Activated T-cell treated with anti-CD3 and anti-CD28 coated beads, Interleukin-2, amount 50 U/mL, for 4 hours (primary cell): ENCODE data around the gene SNTB2. TPM values are rescaled to one million over a fixed set of nuclear protein-coding genes. Genes with fewer than 3 reads are reported as not detected.
A peak's percentile ranks its signal among the peaks of the same experiment; 100 is the strongest.

Experiments used
- ATAC-seq, 2 donors: fragments of 200-7000 bp; cut with Tn5 transposase; one replicate each; pipeline ENCODE4 v1.10.0; 2021
- DNase-seq: peaks from one replicate; pipeline ENCODE4 v3.0.0-alpha.2; 2020
- H3K27me3 Mint-ChIP-seq: one replicate; pipeline ENCODE4 v1.8.0; 2021; ENCODE audit warnings: low read depth, mixed read lengths
- H3K36me3 Mint-ChIP-seq: one replicate; pipeline ENCODE4 v1.8.0; 2022; ENCODE audit warnings: mixed read lengths; ENCODE audit not compliant: insufficient read depth
- H3K4me1 Mint-ChIP-seq: one replicate; pipeline ENCODE4 v1.8.0; 2021; ENCODE audit warnings: low read depth, mixed read lengths
- H3K4me3 Mint-ChIP-seq: one replicate; pipeline ENCODE4 v1.8.0; 2021; ENCODE audit warnings: mild to moderate bottlenecking, moderate library complexity, mixed read lengths
- H3K9me3 Mint-ChIP-seq: one replicate; pipeline ENCODE4 v1.8.0; 2021; ENCODE audit warnings: mixed read lengths
- total RNA-seq, 3 donors: library from RNA; stranded (reverse); gene quantifications; one replicate each; pipeline ENCODE4 v1.2.1, GENCODE V29; 2021

The SNTB2 gene
- total RNA-seq, 3 donors from 2014 or later: 11.7 to 15.5 (median 13.1) TPM

DNA sequence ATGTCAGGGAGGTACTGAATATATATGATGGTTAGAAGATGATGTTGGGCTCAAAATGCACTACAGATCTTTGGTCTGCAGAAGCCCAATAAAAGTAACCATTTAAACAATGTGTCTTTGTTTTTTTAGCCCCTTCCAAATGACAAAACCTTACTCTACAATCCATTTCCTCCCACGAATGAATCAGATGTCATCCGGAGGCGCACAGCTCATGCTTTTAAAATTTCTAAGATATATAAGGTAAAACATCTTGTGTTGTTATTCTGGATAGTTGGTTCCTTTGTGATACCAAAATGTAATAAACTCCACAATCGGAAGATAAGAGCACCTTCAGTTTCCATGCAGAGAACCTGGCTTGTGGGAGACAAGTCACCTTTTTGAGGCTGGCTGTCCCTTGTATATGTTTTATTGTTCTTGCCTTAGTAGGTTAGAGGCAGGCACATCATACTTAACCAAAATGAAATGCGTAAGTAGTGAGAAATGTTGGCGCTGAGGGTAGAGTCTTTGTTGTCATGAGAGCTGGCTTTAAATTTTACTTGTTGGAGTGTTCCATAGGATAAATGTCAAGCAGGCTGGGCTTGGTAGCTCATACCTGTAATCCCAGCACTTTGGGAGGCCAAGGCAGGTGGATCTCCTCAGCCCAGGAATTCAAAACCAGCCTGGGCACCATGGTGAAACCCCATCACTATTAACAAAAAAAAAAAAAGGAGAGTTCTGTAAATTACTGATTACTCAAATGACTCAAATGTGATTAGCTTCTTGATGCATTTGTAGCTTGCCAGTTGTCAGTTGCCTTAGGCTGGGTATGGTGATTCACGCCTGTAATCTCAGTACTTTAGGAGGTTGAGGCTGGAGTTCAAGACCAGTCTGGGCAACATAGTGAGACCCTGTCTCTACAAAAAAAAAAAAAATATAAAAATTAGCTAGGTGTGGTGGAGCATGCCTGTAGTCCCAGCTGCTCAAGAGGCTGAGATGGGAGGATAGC is 19.7 kb upstream of the SNTB2 start:
- H3K4me1 Mint-ChIP-seq: peaks cover 50% of the 10 kb centered on the region
- peaks cover 52% of the 10 kb centered on the region for H3K36me3 Mint-ChIP-seq
- DNase-seq (no peak), ATAC-seq (no peak)
- no peaks in the 10 kb centered on the region for H3K27me3 Mint-ChIP-seq
- H3K4me3 Mint-ChIP-seq: peak overlapping the region; percentile 73
- no peaks in the 10 kb centered on the region for H3K9me3 Mint-ChIP-seq

- H3K4me1 Mint-ChIP-seq: peaks cover 50% of the 10 kb centered on the region
- no peaks in the 10 kb centered on the region for H3K9me3 Mint-ChIP-seq
- no peaks in the 10 kb centered on the region for H3K27me3 Mint-ChIP-seq
- H3K36me3 Mint-ChIP-seq: peaks cover 42% of the 10 kb centered on the region
- H3K4me3 Mint-ChIP-seq: no peak overlapping the region
- DNase-seq (no peak), ATAC-seq (no peak)
These were observed 17.9 kb upstream of the SNTB2 start for GRCh38 chr16:69169051-69169450.

GRCh38 chr16:69169607-69170352 is 17.2 kb upstream of the SNTB2 start:
- H3K27me3 Mint-ChIP-seq: no peaks in the 10 kb centered on the region
- H3K4me3 Mint-ChIP-seq: no peak overlapping the region
- H3K4me1 Mint-ChIP-seq: peaks cover 46% of the 10 kb centered on the region
- ATAC-seq (no peak), DNase-seq (no peak)
- no peaks in the 10 kb centered on the region for H3K9me3 Mint-ChIP-seq
- H3K36me3 Mint-ChIP-seq: peaks cover 39% of the 10 kb centered on the region

DNA sequence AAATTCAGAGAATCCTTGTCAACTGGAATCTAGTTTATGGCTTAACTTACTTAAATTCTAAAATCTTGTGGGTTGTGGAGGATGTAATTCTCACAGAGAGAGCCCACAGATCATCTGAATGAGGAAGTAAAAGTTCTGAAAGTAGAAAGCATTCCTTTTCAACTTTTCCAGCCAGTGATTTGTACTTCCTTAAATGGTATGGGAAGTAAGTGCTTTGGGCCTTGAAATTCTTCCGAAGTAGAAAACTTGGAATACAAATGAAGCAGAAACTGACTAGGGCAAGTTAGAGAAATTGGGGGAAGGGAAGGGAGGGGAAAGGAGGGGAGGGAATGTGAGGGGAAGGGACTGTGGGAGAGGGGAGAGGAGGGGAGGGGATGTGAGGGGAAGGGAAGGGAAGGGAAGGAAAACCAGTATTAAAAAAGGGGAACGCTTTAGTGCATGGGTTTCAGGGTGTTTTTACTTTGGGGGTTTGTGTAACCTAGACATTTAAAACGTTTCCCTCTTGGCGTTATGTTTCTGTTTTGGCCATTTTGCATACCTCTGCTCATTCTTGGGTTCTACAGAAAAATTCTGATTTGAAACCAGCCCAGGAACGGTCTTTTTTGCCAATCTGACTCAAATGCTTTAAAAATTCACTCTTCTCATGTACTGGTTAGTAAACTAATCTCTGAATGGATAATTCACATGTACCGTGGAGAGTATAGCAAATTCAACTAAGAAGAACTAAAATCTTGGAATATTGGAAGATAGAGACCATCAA is 15.5 kb upstream of the SNTB2 start:
- ATAC-seq: no peak
- peaks cover 29% of the 10 kb centered on the region for H3K4me1 Mint-ChIP-seq
- no peaks in the 10 kb centered on the region for H3K27me3 Mint-ChIP-seq
- no peaks in the 10 kb centered on the region for H3K9me3 Mint-ChIP-seq
- peaks cover 27% of the 10 kb centered on the region for H3K36me3 Mint-ChIP-seq
- H3K4me3 Mint-ChIP-seq: no peak overlapping the region
- no peak for DNase-seq

- peaks cover 5% of the 10 kb centered on the region for H3K36me3 Mint-ChIP-seq
- H3K4me3 Mint-ChIP-seq: no peak overlapping the region
- no peak for DNase-seq
- H3K9me3 Mint-ChIP-seq: no peaks in the 10 kb centered on the region
- no peak for ATAC-seq
- H3K27me3 Mint-ChIP-seq: no peaks in the 10 kb centered on the region
- H3K4me1 Mint-ChIP-seq: peaks cover 14% of the 10 kb centered on the region
These were observed 10.7 kb upstream of the SNTB2 start for GRCh38 chr16:69176033-69176800.

- Mint-ChIP-seq H3K4me3 (no peak overlapping the region), H3K4me1 (peaks cover 6% of the 10 kb centered on the region), H3K27me3 (no peaks in the 10 kb centered on the region), H3K9me3 (no peaks in the 10 kb centered on the region), H3K36me3 (no peaks in the 10 kb centered on the region)
- DNase-seq: no peak
- no peak for ATAC-seq
These were observed 7.5 kb upstream of the SNTB2 start for GRCh38 chr16:69179328-69180010.

DNA sequence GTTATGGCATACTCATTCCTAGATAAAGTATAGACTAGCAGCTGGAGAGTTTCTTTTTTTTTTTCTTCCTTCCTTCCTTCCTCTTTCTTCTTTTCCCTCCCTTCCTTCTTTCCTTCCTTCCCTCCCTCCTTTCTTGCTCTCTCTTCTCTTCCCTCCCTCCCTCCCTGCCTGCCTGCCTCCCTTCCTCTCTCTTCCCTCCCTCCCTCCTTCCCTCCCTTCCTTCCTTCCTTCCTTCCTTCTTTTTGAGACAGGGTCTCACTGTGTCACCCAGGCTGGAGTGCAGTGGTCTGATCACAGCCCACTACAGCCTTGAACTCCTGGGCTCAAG is 7.0 kb upstream of the SNTB2 start:
- no peak for ATAC-seq
- no peak for DNase-seq
- Mint-ChIP-seq H3K27me3 (no peaks in the 10 kb centered on the region), H3K4me3 (no peak overlapping the region), H3K36me3 (no peaks in the 10 kb centered on the region), H3K9me3 (no peaks in the 10 kb centered on the region), H3K4me1 (peaks cover 10% of the 10 kb centered on the region)

DNA sequence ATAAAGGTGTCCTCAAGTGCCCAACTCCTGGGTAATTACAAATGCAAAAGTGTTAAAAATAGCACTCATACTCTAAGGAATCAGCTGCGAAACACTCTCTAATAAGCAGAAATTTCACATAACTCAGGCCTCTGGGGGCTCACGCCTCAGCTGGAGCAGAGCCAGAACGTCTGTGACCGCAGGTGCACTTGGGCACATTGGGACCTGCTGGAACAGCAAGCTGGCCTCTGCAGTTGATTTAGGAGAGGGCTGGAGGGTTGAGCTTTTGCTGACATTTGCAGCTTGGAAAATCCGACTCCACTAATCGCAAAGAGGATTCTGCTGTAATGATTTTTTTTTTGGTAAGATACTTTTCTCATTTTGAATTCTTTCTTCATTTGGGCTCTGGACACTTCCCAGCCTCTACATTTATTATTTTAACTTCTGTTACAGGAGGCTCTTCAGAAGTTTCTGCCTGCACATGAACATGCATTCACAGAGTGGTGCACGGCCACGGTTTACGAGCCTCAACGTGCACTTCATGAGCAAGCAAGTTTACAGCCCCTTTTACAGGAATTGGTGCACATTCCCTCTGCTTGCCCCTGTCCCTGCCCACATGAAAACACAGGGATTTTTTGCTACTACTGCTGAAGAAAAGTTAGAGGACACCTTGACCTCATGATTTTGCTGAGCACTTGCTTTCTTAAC is 4.1 kb upstream of the SNTB2 start:
- Mint-ChIP-seq H3K27me3 (no peaks in the 10 kb centered on the region), H3K4me1 (peaks cover 25% of the 10 kb centered on the region), H3K9me3 (no peaks in the 10 kb centered on the region), H3K36me3 (no peaks in the 10 kb centered on the region), H3K4me3 (no peak overlapping the region)
- ATAC-seq (no peak), DNase-seq (no peak)

DNA sequence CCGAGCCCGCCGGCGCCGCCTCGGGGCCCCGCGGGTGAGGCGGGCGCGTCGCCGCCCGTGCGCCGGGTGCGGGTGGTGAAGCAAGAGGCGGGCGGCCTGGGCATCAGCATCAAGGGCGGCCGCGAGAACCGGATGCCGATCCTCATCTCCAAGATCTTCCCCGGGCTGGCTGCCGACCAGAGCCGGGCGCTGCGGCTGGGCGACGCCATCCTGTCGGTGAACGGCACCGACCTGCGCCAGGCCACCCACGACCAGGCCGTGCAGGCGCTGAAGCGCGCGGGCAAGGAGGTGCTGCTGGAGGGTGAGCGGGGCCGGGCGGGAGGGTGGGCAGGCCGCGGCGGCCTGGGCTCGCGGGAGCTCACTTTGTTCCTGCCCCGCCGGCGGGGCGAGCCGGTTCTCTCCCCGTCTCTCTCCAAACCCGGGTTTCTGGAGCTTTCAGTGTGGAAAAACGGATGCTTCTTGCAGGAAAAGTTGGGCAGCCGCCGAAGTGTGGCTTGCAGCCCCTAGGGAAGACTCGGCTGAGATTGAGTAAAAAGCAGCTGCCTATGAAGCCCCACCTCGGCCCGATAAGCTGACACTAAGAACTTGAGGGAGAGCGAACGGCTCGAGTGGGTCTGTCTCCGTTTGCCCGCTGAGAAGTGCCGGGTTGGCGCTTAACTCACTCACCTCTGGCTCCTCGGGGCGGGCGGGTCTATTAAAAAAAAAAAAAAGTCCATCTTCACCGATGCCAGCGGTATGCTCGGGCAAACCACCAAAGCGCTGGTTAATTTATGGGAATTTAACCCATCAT is 677 bp downstream of the SNTB2 start:
- Mint-ChIP-seq H3K36me3 (peaks cover 3% of the 10 kb centered on the region), H3K27me3 (no peaks in the 10 kb centered on the region), H3K4me1 (peaks cover 56% of the 10 kb centered on the region), H3K9me3 (no peaks in the 10 kb centered on the region), H3K4me3 (peak overlapping the region; percentile 80)
- peak; percentile 58 for ATAC-seq
- DNase-seq: peak; percentile 19

DNA sequence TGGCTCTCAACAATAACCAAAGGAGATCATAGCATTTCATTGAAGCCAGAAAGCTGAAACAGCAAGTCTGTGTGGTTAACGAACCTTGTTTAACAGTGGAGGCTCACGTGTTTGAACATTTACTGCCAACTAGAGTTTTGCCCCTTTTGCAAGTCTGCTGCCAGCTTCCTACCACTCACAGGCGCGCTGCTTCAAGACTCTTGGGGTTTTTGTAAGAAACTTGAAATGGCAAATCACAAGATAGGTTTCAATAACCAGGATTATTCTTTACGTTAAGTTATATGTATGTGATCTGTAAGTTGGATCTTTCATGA is 1.2 kb downstream of the SNTB2 start:
- no peaks in the 10 kb centered on the region for H3K9me3 Mint-ChIP-seq
- H3K27me3 Mint-ChIP-seq: no peaks in the 10 kb centered on the region
- H3K4me3 Mint-ChIP-seq: peak overlapping the region; percentile 80
- peaks cover 3% of the 10 kb centered on the region for H3K36me3 Mint-ChIP-seq
- no peak for ATAC-seq
- no peak for DNase-seq
- H3K4me1 Mint-ChIP-seq: peaks cover 58% of the 10 kb centered on the region

DNA sequence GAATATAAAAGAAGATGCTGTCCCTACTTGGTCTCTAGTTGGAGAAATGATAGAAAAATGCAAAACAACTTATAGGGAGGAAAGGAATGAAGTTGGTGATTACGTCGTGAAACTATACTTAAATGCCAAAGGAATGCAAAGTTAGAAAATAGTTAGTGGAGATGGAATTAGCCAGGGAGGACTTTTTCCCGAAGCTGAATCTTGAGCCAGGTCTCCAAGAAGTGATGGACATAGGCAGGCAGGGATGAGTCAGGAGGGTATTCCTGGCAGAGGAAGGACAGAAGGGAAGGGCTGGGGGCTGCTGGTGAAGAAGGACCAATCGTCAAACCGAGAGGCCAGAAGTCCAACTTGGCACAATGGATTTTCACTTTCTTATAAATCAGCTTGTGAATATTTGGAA is 1.8 kb downstream of the SNTB2 start:
- H3K4me1 Mint-ChIP-seq: peaks cover 58% of the 10 kb centered on the region
- H3K4me3 Mint-ChIP-seq: peak overlapping the region; percentile 80
- no peaks in the 10 kb centered on the region for H3K9me3 Mint-ChIP-seq
- ATAC-seq (no peak), DNase-seq (no peak)
- peaks cover 3% of the 10 kb centered on the region for H3K36me3 Mint-ChIP-seq
- H3K27me3 Mint-ChIP-seq: no peaks in the 10 kb centered on the region

- no peak overlapping the region for H3K4me3 Mint-ChIP-seq
- H3K9me3 Mint-ChIP-seq: no peaks in the 10 kb centered on the region
- peaks cover 3% of the 10 kb centered on the region for H3K36me3 Mint-ChIP-seq
- DNase-seq (no peak), ATAC-seq (no peak)
- H3K27me3 Mint-ChIP-seq: no peaks in the 10 kb centered on the region
- peaks cover 54% of the 10 kb centered on the region for H3K4me1 Mint-ChIP-seq
These were observed 3.2 kb downstream of the SNTB2 start for GRCh38 chr16:69190046-69190588.
